ENCODE results near the gene NBEAL1.

- TF ChIP-seq CTCF (IDR thresholded peaks at IDR 0.05; ENCODE audit: borderline replicate concordance, extremely low read depth, low read length, poor library complexity, severe bottlenecking) (peak; percentile 57), EZH2 (IDR thresholded peaks at IDR 0.05; ENCODE audit: borderline replicate concordance, low read depth, low read length, severe bottlenecking) (no peak)
Observed at GRCh38 chr2:203238704-203239526, 224.2 kb downstream of the NBEAL1 start, which contains the start of gene CYP20A1.
